Neuron (in vitro differentiated cells): ENCODE measurements around the gene PNPLA7.
"Not testable (repeated sequence)": the region's sequence is repeated elsewhere in the genome, so short reads cannot be mapped to it uniquely, and the experiment has no call there.

Source experiments
- H2AFZ ChIP-seq: one replicate; pipeline ENCODE4 v1.6.1; 2013; ENCODE audit warnings: low read depth, mild to moderate bottlenecking, inconsistent platforms, low read length, moderate library complexity
- H3K27me3 ChIP-seq: one replicate; pipeline ENCODE4 v1.6.1; 2013; ENCODE audit warnings: low read length; ENCODE audit not compliant: insufficient read depth
- H3K36me3 ChIP-seq: one replicate; pipeline ENCODE4 v1.6.1; 2013; ENCODE audit warnings: low read length; ENCODE audit not compliant: insufficient read depth
- H3K4me1 ChIP-seq: one replicate; pipeline ENCODE4 v1.6.1; 2013; ENCODE audit warnings: low read length; ENCODE audit not compliant: insufficient read depth
- H3K4me3 ChIP-seq: 2 replicates; pipeline ENCODE4 v1.5.1; 2013; ENCODE audit warnings: mild to moderate bottlenecking, low read length, moderate library complexity
- H3K9me3 ChIP-seq: one replicate; pipeline ENCODE4 v1.6.1; 2013; ENCODE audit warnings: low read length

PNPLA7 gene

GRCh38 chr9:137456061-137456863 lies 93.9 kb downstream of the PNPLA7 start:
- Histone ChIP-seq H3K4me1 (peaks cover 14% of the 10 kb centered on the region), H3K9me3 (no peaks in the 10 kb centered on the region), H3K36me3 (peaks cover 42% of the 10 kb centered on the region), H3K4me3 (no peak overlapping the region), H2AFZ (no peak overlapping the region), H3K27me3 (no peaks in the 10 kb centered on the region)

GRCh38 chr9:137455359-137455991 lies 94.7 kb downstream of the PNPLA7 start:
- H3K27me3 ChIP-seq, result no peaks in the 10 kb centered on the region

GRCh38 chr9:137454597-137455358 lies 95.4 kb downstream of the PNPLA7 start:
- H3K36me3 ChIP-seq, result peaks cover 47% of the 10 kb centered on the region
- no peaks in the 10 kb centered on the region for H3K9me3 ChIP-seq
- H3K4me1 ChIP-seq, result peaks cover 13% of the 10 kb centered on the region
- H3K4me3 ChIP-seq, result no peak overlapping the region
- no peaks in the 10 kb centered on the region for H3K27me3 ChIP-seq
- no peak overlapping the region for H2AFZ ChIP-seq

More at GRCh38 chr9:137455359-137455991, 94.7 kb downstream of the PNPLA7 start:
- Histone ChIP-seq H3K36me3 (peaks cover 42% of the 10 kb centered on the region), H2AFZ (no peak overlapping the region), H3K4me1 (peaks cover 14% of the 10 kb centered on the region), H3K4me3 (no peak overlapping the region), H3K9me3 (no peaks in the 10 kb centered on the region)

GRCh38 chr9:137454145-137454596 lies 96.0 kb downstream of the PNPLA7 start:
- no peaks in the 10 kb centered on the region for H3K27me3 ChIP-seq
- peaks cover 52% of the 10 kb centered on the region for H3K36me3 ChIP-seq
- no peak overlapping the region for H3K4me3 ChIP-seq
- no peak overlapping the region for H2AFZ ChIP-seq
- H3K4me1 ChIP-seq, result peaks cover 8% of the 10 kb centered on the region
- no peaks in the 10 kb centered on the region for H3K9me3 ChIP-seq

- Histone ChIP-seq H3K27me3 (no peaks in the 10 kb centered on the region), H3K36me3 (peaks cover 56% of the 10 kb centered on the region), H2AFZ (no peak overlapping the region), H3K4me3 (no peak overlapping the region), H3K4me1 (peaks cover 8% of the 10 kb centered on the region), H3K9me3 (no peaks in the 10 kb centered on the region)
Measured at GRCh38 chr9:137453643-137454081, 96.5 kb downstream of the PNPLA7 start.

GRCh38 chr9:137452761-137453642 lies 97.2 kb downstream of the PNPLA7 start:
- no peaks in the 10 kb centered on the region for H3K27me3 ChIP-seq
- no peak overlapping the region for H3K4me3 ChIP-seq
- no peak overlapping the region for H2AFZ ChIP-seq
- H3K36me3 ChIP-seq, result peaks cover 56% of the 10 kb centered on the region
- peaks cover 4% of the 10 kb centered on the region for H3K4me1 ChIP-seq
- H3K9me3 ChIP-seq, result no peaks in the 10 kb centered on the region

- Histone ChIP-seq H3K27me3 (no peaks in the 10 kb centered on the region), H3K4me1 (no peaks in the 10 kb centered on the region), H3K4me3 (no peak overlapping the region), H2AFZ (no peak overlapping the region), H3K36me3 (peaks cover 52% of the 10 kb centered on the region), H3K9me3 (no peaks in the 10 kb centered on the region)
Measured at GRCh38 chr9:137452006-137452760, 98.0 kb downstream of the PNPLA7 start.

GRCh38 chr9:137451264-137452005 lies 98.8 kb downstream of the PNPLA7 start:
- not testable (repeated sequence) for H2AFZ ChIP-seq
- H3K36me3 ChIP-seq, result peaks cover 45% of the 10 kb centered on the region

GRCh38 chr9:137450539-137451222 lies 99.5 kb downstream of the PNPLA7 start:
- H3K9me3 ChIP-seq, H3K4me1 ChIP-seq, H3K4me3 ChIP-seq, H2AFZ ChIP-seq, H3K27me3 ChIP-seq: not testable (repeated sequence)
- peaks cover 38% of the 10 kb centered on the region for H3K36me3 ChIP-seq

More at GRCh38 chr9:137451264-137452005, 98.8 kb downstream of the PNPLA7 start:
- H3K4me1 ChIP-seq, H3K27me3 ChIP-seq, H3K4me3 ChIP-seq, H3K9me3 ChIP-seq: not testable (repeated sequence)

GRCh38 chr9:137449931-137450538 lies 100.2 kb downstream of the PNPLA7 start:
- H3K9me3 ChIP-seq, result no peaks in the 10 kb centered on the region
- no peak overlapping the region for H3K4me3 ChIP-seq
- peaks cover 2% of the 10 kb centered on the region for H3K4me1 ChIP-seq
- peaks cover 32% of the 10 kb centered on the region for H3K36me3 ChIP-seq
- no peak overlapping the region for H2AFZ ChIP-seq
- H3K27me3 ChIP-seq, result no peaks in the 10 kb centered on the region
